ENCODE measurements around the gene PDE10A. TPM values are rescaled to one million over a fixed set of nuclear protein-coding genes. Genes with fewer than 3 reads are reported as not detected.

The PDE10A gene
- total and polyA plus RNA-seq, 2 of the 8 experiments (the other 6 are each of a cell fraction or from before 2014, with no cell fraction given) = 1.1 to 2.4 TPM

DNA sequence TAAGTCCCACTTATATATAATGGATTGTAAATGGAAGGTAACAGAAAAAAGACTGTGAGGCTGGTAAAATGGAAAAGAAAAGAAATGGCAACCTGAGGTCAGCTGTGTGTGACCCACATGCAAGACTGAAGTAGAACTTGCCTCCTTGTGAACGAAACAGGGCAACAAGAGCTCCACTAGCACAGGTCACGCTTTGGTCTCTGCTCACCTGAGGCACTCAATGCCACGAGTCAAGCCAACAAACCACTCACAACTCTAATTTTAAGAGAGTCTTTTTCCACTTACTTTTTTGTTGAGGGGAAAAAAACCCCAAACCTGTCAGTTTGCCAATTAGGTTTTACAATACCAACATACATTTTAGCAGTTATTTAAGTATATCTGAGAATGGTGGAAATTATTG is 65.2 kb downstream of the PDE10A start:
- Histone ChIP-seq H3K18ac (ENCODE audit: extremely low read depth, low read length) (no peak overlapping the region), H3K4ac (replicated peaks; ENCODE audit: insufficient read length, low read depth, low read length) (no peak overlapping the region), H3K27me3 (replicated peaks in 1 of 4; ENCODE audit: control insufficient read depth in 3 of 4, extremely low read depth in 1 of 4, insufficient read depth in 3 of 4, low read length in 3 of 4) (no peaks in the 10 kb centered on the region), H2AK5ac (ENCODE audit: low read depth, low read length) (no peak overlapping the region), H4K5ac (ENCODE audit: insufficient read length, low read depth, low read length) (no peak overlapping the region), H3K56ac (replicated peaks; ENCODE audit: insufficient read length, low read depth, low read length) (no peak overlapping the region), H3K36me3 (ENCODE audit: control insufficient read depth in 2 of 4, insufficient read depth in 4 of 4, low read length in 3 of 4) (no peaks in the 10 kb centered on the region), H3K27ac (ENCODE audit: low read depth, low read length) (no peak overlapping the region), H2BK20ac (ENCODE audit: low read length) (no peak overlapping the region), H4K91ac (replicated peaks; ENCODE audit: insufficient read length, low read length) (no peak overlapping the region), H4K20me1 (replicated peaks in 1 of 2; ENCODE audit: control insufficient read depth in 1 of 2, insufficient read depth in 2 of 2, low read length in 2 of 2) (no peaks in the 10 kb centered on the region), H3K4me2 (ENCODE audit: insufficient read depth in 1 of 2, low read depth in 2 of 2, low read length in 2 of 2) (no peak overlapping the region), H3K4me1 (replicated peaks in 1 of 4; ENCODE audit: control insufficient read depth in 3 of 4, insufficient read depth in 4 of 4, low read length in 3 of 4) (peaks cover 2 to 12% (median 7%) of the 10 kb centered on the region in 4 experiments; a peak in 6 of 7 replicates), H3K4me3 (ENCODE audit: extremely low read depth in 1 of 4, insufficient read depth in 2 of 4, low read depth in 3 of 4, low read length in 4 of 4) (no peak overlapping the region), H2BK5ac (ENCODE audit: low read depth, low read length) (no peak overlapping the region), H4K8ac (ENCODE audit: extremely low read depth, insufficient read depth, low read length) (no peak overlapping the region), H3K9ac (replicated peaks in 1 of 4; ENCODE audit: extremely low read depth in 1 of 4, low read depth in 3 of 4, low read length in 3 of 4) (no peak overlapping the region), H3K23ac (ENCODE audit: insufficient read length) (no peak overlapping the region), H3K79me1 (ENCODE audit: low read depth, low read length) (no peaks in the 10 kb centered on the region), H2BK120ac (replicated peaks; ENCODE audit: low read depth, low read length) (no peak overlapping the region), H3K14ac (ENCODE audit: insufficient read length) (no peak overlapping the region), H2BK15ac (ENCODE audit: low read length) (no peak overlapping the region; the same call in 1 of the 2 replicates), H2BK12ac (ENCODE audit: low read depth, low read length) (0 out of 2 replicates have a peak overlapping the region, but pooled peaks have one; percentile 12), H2AFZ (ENCODE audit: low read length) (no peak overlapping the region), H3K9me3 (ENCODE audit: insufficient read depth in 2 of 2, low read depth in 1 of 2, low read length in 1 of 2) (no peaks in the 10 kb centered on the region; a peak in 2 of 4 replicates), H3K79me2 (ENCODE audit: control insufficient read depth in 1 of 2, insufficient read depth in 2 of 2, low read length in 2 of 2) (no peaks in the 10 kb centered on the region), H3K23me2 (ENCODE audit: low read depth, low read length) (no peaks in the 10 kb centered on the region)
- DNase-seq (ENCODE audit: low read depth in 1 of 2, low spot score in 2 of 2) (no peak), FAIRE-seq (no peak)
- 78% methylated on average over 3 of the region's 3 CpGs; no CpG with 5 or more reads in 1 of the 2 experiments for WGBS, 2 experiments (ENCODE audit: extremely low coverage in 1 of 2, insufficient coverage in 1 of 2, insufficient read length in 1 of 2, insufficient replicate concordance in 2 of 2, low coverage in 1 of 2, low lambda C conversion rate in 2 of 2, missing lambda C conversion rate in 1 of 2)
- ChIA-PET CTCF (ENCODE audit: partially characterized antibody) (no interaction called here), POLR2A (ENCODE audit: partially characterized antibody) (no interaction called here)
- TF ChIP-seq JUND (IDR thresholded peaks at IDR 0.05; ENCODE audit: low read length) (no peak), CREB1 (IDR thresholded peaks at IDR 0.05) (no peak), CEBPB (IDR thresholded peaks at IDR 0.05; ENCODE audit: low read depth, low read length) (no peak), HDAC6 (IDR thresholded peaks at IDR 0.05; ENCODE audit: low read depth, low read length) (no peak), GABPA (IDR thresholded peaks at IDR 0.05; ENCODE audit: borderline replicate concordance, insufficient read depth, low read length) (no peak), ASH2L (IDR thresholded peaks at IDR 0.05; ENCODE audit: low read length) (no peak), CTCF (IDR thresholded peaks at IDR 0.05; ENCODE audit: control extremely low read depth in 1 of 3, insufficient read depth in 1 of 3, low read depth in 1 of 3, low read length in 3 of 3) (no peak), USF2 (IDR thresholded peaks at IDR 0.05; ENCODE audit: low read length) (no peak), SIN3A (conservative IDR thresholded peaks at IDR 0.05 in 1 of 2, IDR thresholded peaks at IDR 0.05 in 1 of 2; ENCODE audit: low read depth in 1 of 2, low read length in 2 of 2) (no peak), POLR2A (IDR thresholded peaks at IDR 0.05; ENCODE audit: control extremely low read depth in 1 of 2, low read depth in 2 of 2, low read length in 2 of 2) (no peak), JUN (IDR thresholded peaks at IDR 0.05; ENCODE audit: low read depth, low read length) (no peak)
